ENCODE data around the gene HS3ST4.
A peak's percentile ranks its signal among the peaks of the same experiment; 100 is the strongest.
"Not testable (repeated sequence)": the region's sequence is repeated elsewhere in the genome, so short reads cannot be mapped to it uniquely, and the experiment has no call there.

Gene HS3ST4

GRCh38 chr16:25996052-25996451 is 304.3 kb downstream of the HS3ST4 start:
- DNase-seq (ENCODE audit: low spot score): no peak

DNA sequence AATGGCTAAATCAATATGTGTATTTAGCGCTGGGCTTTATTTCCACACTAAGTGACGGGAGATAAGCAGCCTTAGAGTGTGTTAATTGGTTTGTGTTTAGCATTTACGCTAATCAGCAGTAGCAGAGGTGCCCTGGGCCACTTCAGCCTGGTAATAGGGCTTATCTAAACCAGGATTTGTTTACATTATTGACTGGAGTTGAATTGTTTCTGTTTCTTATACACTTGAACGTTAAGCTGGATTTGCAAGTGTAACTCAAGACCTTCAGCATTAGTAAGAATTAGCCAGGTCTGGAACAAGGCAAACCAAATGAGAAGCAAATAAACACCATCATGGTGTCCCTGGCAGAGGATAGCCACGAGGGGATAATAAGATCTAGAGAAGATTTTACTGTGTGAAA is 313.6 kb downstream of the HS3ST4 start:
- DNase-seq (ENCODE audit: low spot score): no peak

GRCh38 chr16:26012376-26012775 is 320.6 kb downstream of the HS3ST4 start:
- DNase-seq (ENCODE audit: low spot score): no peak

- no peak for DNase-seq (ENCODE audit: low spot score)
These were observed 324.0 kb downstream of the HS3ST4 start for GRCh38 chr16:26015776-26016175.

DNA sequence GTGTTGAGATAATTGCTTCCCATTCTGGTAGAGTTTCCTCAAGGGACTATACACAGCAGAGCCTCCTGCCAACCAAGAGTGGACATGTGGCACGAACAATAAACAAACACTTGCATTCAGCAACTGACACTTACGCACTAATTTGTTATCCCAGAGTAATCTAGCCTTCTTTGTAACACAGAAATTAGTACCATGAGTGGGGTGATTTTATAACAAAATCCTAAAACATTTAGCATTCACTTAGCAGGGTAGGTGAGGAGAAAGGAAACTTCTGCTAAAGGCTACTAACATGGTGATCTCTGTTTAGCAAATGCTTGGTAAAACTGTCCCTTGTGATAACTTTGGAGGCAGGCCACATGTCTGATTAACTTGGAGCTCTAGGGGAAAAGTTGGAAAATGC is 325.2 kb downstream of the HS3ST4 start:
- DNase-seq (ENCODE audit: low spot score): no peak

GRCh38 chr16:26019381-26020242 is 327.9 kb downstream of the HS3ST4 start:
- no peak for DNase-seq (ENCODE audit: low spot score)

- DNase-seq (ENCODE audit: low spot score): peak; percentile 4
These were observed 335.1 kb downstream of the HS3ST4 start for GRCh38 chr16:26026709-26027450.

- DNase-seq (ENCODE audit: low spot score): no peak
These were observed 339.5 kb downstream of the HS3ST4 start for GRCh38 chr16:26031286-26031685.

- not testable (repeated sequence) for DNase-seq (ENCODE audit: low spot score)
These were observed 340.9 kb downstream of the HS3ST4 start for GRCh38 chr16:26032661-26033060.

DNA sequence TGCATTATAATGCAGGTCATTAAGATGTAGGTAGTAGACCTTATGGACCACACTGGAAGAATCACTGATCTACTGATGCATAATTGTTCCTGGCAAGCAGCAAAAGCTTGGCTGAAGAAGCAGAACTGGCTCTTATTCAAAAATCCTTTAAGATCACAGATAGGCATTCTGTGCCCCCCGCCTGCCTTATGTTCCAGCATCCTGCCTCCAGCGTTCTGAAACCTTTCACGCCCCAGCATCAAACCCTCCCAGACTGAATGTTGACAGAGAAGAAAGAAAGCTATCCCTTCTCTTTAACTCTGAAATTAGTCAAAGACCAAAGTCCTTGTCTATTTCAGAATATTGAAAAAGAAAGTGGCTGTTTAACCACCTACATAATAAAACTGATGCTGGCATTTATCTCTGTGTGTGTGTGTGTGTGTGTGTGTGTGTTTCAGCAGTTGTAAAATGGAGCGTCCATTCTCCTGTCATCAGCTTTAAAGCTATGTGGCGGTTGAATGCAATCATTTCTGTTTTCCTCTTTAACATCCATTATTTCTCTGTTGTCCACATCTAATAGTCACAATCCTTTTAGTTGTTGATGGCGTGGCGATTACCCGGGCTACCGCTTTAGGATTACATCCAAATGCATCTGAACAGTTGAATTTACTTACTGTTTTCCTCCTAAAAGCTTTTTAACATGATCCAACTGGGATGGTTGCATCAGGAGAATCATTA is 350.4 kb downstream of the HS3ST4 start:
- DNase-seq (ENCODE audit: low spot score): no peak

- DNase-seq (ENCODE audit: low spot score): no peak
These were observed 358.7 kb downstream of the HS3ST4 start for GRCh38 chr16:26050472-26050871.

DNA sequence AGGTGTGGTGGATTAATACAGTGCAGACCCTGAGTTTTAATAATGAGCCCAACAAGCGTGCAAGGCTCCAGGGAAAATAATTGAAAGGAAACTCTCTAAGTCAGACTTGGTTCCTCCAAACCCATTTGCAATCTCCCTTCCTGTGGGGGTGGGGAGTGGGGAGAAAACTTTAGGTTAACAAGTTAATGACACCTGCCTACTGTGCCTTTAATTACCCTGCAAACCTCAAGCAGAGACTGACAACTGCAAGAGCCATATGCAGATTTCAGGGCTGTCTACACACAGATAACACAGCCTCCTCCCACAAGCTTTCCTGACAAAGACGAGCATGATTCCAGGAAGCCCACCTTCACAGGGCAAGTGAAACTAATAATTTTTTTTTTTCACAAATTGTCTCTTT is 359.3 kb downstream of the HS3ST4 start:
- no peak for DNase-seq (ENCODE audit: low spot score)

- DNase-seq (ENCODE audit: low spot score): no peak
These were observed 362.1 kb downstream of the HS3ST4 start for GRCh38 chr16:26053889-26054288.

GRCh38 chr16:26058326-26058725 is 366.6 kb downstream of the HS3ST4 start:
- no peak for DNase-seq (ENCODE audit: low spot score)

GRCh38 chr16:26070302-26071100 is 378.7 kb downstream of the HS3ST4 start:
- no peak for DNase-seq (ENCODE audit: low spot score)

DNA sequence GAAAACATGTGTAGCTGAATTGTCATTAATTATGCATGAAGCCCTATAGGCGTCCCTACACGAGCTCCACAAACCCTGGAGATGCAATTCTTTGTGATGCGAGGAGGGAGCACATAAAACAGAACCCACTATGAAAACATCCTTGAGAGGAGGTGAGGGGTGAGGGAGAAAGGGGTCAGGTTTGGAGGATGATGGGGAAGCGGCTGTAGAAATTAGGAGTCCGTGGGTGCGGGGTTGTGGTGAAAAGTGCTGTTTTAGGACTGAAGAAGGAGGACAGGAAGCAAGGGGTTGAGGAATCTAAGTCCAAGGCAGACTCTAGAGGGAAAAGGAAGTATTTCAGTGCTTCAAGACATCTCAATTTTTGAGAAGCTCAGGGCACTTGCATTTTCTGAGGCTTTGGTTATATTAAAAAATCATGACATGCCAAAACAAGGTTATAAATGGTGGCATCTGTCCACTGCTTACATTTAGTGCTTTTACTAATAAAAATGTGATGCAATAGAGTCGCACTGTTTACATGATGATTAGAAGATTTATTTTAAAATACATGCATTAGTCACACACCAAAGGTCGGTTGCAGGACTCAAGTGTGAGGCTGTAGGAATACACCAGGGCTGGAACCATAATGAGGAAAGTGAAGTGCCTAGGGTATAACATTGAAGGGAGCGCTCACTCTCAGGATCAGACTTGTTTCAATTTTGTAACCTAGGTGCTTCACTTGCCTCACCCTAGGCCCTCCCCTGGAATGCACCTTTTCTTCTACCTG is 379.5 kb downstream of the HS3ST4 start:
- DNase-seq (ENCODE audit: low spot score): no peak

- DNase-seq (ENCODE audit: low spot score): no peak
These were observed 387.1 kb downstream of the HS3ST4 start for GRCh38 chr16:26078716-26079355.

GRCh38 chr16:26087091-26087490 is 395.3 kb downstream of the HS3ST4 start:
- no peak for DNase-seq (ENCODE audit: low spot score)

- DNase-seq (ENCODE audit: low spot score): no peak
These were observed 399.8 kb downstream of the HS3ST4 start for GRCh38 chr16:26091511-26091910.

DNA sequence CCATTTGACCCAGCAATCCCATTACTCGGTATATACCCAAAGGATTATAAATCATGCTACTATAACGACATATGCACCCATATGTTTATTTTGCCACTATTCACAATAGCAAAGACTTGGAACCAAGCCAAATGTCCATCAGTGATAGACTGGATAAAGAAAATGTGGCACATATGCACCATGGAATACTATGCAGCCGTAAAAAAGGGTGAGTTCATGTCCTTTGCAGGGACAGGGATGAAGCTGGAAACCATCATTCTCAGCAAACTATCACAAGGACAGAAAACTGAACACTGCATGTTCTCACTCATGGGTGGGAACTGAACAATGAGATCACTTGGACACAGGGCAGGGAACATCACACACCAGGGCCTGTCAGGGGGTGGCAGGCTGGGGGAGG is 406.4 kb downstream of the HS3ST4 start:
- DNase-seq (ENCODE audit: low spot score): not testable (repeated sequence)

GRCh38 chr16:26102369-26102768 is 410.6 kb downstream of the HS3ST4 start:
- DNase-seq (ENCODE audit: low spot score): no peak

Data from COLO829 (cell line).